ENCODE results near the gene ARHGAP18. TPM values are rescaled to one million over a fixed set of nuclear protein-coding genes. Genes with fewer than 3 reads are reported as not detected.

Gene ARHGAP18
- total RNA-seq, 1 donor from 2014 or later = 7.9 TPM

GRCh38 chr6:129750360-129750759 is 40.4 kb upstream of the ARHGAP18 start:
- intact Hi-C loops (cut with micrococcal nuclease) = no loop called here
- POLR2A ChIA-PET = interaction anchor here (0.9 to 2.9 kb wide), 2 partner anchors 41 to 270 kb away, joined by 3 to 23 read pairs; no protein-coding TSS in a partner anchor
- H3K4me1 Mint-ChIP-seq = peaks cover 36% of the 10 kb centered on the region

GRCh38 chr6:129749749-129750120 is 39.8 kb upstream of the ARHGAP18 start:
- POLR2A ChIA-PET = interaction anchor here (0.9 to 2.9 kb wide), 3 partner anchors 41 to 270 kb away, joined by 3 to 23 read pairs (median 5); no protein-coding TSS in a partner anchor
- Mint-ChIP-seq H3K27me3 (no peaks in the 10 kb centered on the region), H3K27ac (peak overlapping the region; percentile 94), H3K9me3 (no peaks in the 10 kb centered on the region), H3K36me3 (ENCODE audit: low read depth) (no peaks in the 10 kb centered on the region), H3K4me3 (peak overlapping the region; percentile 66), H3K4me1 (peaks cover 39% of the 10 kb centered on the region)
- CTCF ChIA-PET = interaction anchor here (0.6 to 1.5 kb wide), 2 partner anchors 66 to 272 kb away, joined by 4 to 8 read pairs; no protein-coding TSS in a partner anchor
- no peak for TF ChIP-seq CTCF (IDR thresholded peaks at IDR 0.05)
- DNase-seq = no peak
- intact Hi-C loops (cut with micrococcal nuclease) = loop anchor here (2.0 to 10.0 kb wide), 3 partner anchors 65 to 505 kb away; no protein-coding TSS in a partner anchor
- no peak for ATAC-seq (ENCODE audit: low read depth)

More at GRCh38 chr6:129750360-129750759, 40.4 kb upstream of the ARHGAP18 start:
- H3K27ac Mint-ChIP-seq = peak overlapping the region; percentile 94
- TF ChIP-seq CTCF (IDR thresholded peaks at IDR 0.05) = no peak
- CTCF ChIA-PET = interaction anchor here (0.6 to 1.5 kb wide), 2 partner anchors 66 to 271 kb away, joined by 4 to 8 read pairs; no protein-coding TSS in a partner anchor
- no peaks in the 10 kb centered on the region for H3K36me3 Mint-ChIP-seq (ENCODE audit: low read depth)
- ATAC-seq (ENCODE audit: low read depth) (no peak), DNase-seq (no peak)
- no peaks in the 10 kb centered on the region for H3K27me3 Mint-ChIP-seq
- H3K9me3 Mint-ChIP-seq = no peaks in the 10 kb centered on the region
- H3K4me3 Mint-ChIP-seq = no peak overlapping the region

GRCh38 chr6:129748901-129749748 is 39.1 kb upstream of the ARHGAP18 start:
- CTCF ChIA-PET = interaction anchor here (1.0 to 1.5 kb wide), 2 partner anchors 39 to 273 kb away, joined by 3 to 8 read pairs; partner anchors contain the start of gene ARHGAP18
- peak overlapping the region; percentile 94 for H3K27ac Mint-ChIP-seq
- intact Hi-C loops (cut with micrococcal nuclease) = loop anchor here (1.0 to 10.0 kb wide), 5 partner anchors 64 to 506 kb away; no protein-coding TSS in a partner anchor
- POLR2A ChIA-PET = interaction anchor here (0.9 to 2.9 kb wide), 5 partner anchors 19 to 271 kb away, joined by 3 to 23 read pairs (median 4); no protein-coding TSS in a partner anchor
- ATAC-seq (ENCODE audit: low read depth) (peak; percentile 2), DNase-seq (no peak)
- TF ChIP-seq CTCF (IDR thresholded peaks at IDR 0.05) = no peak
- H3K4me1 Mint-ChIP-seq = peaks cover 45% of the 10 kb centered on the region
- H3K4me3 Mint-ChIP-seq = peak overlapping the region; percentile 66
- H3K27me3 Mint-ChIP-seq = no peaks in the 10 kb centered on the region
- H3K9me3 Mint-ChIP-seq = no peaks in the 10 kb centered on the region
- no peaks in the 10 kb centered on the region for H3K36me3 Mint-ChIP-seq (ENCODE audit: low read depth)

GRCh38 chr6:129748212-129748900 is 38.4 kb upstream of the ARHGAP18 start:
- H3K27me3 Mint-ChIP-seq = no peaks in the 10 kb centered on the region
- H3K4me1 Mint-ChIP-seq = peaks cover 50% of the 10 kb centered on the region
- TF ChIP-seq CTCF (IDR thresholded peaks at IDR 0.05) = no peak
- no peaks in the 10 kb centered on the region for H3K36me3 Mint-ChIP-seq (ENCODE audit: low read depth)
- H3K27ac Mint-ChIP-seq = peak overlapping the region; percentile 94
- CTCF ChIA-PET = interaction anchor here (1.0 kb wide), 1 partner anchor 38 kb away, joined by 3 read pairs; the partner anchor contains the start of gene ARHGAP18
- POLR2A ChIA-PET = interaction anchor here (0.7 to 2.9 kb wide), 8 partner anchors 11 to 372 kb away, joined by 3 to 23 read pairs (median 5); no protein-coding TSS in a partner anchor
- peak overlapping the region; percentile 66 for H3K4me3 Mint-ChIP-seq
- H3K9me3 Mint-ChIP-seq = no peaks in the 10 kb centered on the region
- DNase-seq (no peak), ATAC-seq (ENCODE audit: low read depth) (peak; percentile 89)
- intact Hi-C loops (cut with micrococcal nuclease) = loop anchor here (1.0 to 10.0 kb wide), 5 partner anchors 64 to 506 kb away; no protein-coding TSS in a partner anchor
